NCI-H146 (cell line): ENCODE data around the gene PTGDR2.

Source experiments
- DNase-seq: peaks from one replicate; lab custom pipeline; 2025; lab: John Stamatoyannopoulos, UW

Gene PTGDR2

DNA sequence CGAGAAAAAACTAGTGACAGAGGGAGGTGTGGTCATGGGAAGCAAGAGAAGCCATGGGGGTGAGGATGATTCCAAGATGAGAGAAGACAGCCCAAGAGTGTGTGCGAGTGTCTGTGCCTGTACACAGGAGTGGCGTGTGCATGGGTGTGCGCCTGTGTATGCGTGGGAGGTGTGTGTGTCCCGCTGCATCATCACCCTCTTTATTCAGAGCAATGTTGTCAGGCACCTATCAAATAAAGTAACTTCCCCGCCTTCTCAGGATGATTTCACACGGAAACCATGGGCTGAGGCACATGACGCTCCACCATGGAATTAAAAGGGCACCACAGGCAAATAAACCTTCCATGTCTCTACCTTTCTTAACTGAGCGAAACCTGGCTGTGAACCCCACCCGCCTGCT lies 46.1 kb downstream of the PTGDR2 start:
- DNase-seq = no peak

DNA sequence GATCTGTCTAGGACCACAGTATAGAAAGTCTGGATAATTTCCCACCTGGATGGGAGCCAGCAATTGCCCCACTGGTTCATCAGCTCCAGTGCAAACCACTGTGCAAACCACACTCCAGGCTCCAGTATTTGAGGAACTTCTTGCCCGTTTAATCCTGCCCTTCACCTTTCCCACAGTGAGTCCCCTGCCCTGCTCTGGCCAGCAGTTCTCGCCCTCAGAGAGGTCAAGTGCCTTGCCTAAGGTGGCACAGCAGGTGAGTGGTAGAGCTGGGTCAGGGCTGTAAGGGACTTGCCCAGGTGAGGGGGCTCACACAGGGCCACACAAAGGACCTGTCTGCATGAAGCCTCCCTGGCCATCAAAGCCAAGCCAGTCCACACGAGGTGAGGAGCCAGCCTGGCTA lies 46.5 kb downstream of the PTGDR2 start:
- DNase-seq = no peak

DNA sequence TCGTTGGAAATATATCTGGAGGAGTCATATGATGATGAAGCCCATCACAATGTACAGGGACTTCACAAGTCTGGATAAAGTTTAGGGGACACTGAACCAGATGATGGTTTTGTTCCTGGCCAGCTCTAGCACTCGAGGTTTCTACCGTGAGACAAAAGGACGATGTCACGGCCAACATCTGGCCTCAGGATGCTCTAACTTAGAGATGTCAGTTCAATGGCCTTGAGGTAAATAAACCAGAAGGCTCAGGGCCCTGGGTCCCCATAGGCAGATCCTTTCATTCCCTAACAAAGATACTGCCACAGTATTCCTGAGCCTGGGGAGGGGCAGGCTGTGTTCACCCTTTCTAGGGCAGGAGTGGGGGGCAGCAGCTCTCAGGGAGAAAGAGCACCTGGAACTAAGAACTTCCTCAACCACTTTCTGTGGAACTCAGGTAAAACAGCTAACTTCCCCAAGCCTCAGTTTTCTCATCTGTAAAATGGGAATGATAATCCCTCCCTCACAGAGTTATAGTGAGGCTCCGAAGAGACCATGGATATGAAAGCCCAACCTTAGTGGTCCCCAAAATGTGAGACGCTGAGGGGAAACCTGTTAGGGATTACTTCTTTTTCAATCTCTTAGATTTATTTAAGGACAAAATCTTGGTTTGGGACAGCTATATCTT lies 52.3 kb downstream of the PTGDR2 start:
- DNase-seq = no peak

DNA sequence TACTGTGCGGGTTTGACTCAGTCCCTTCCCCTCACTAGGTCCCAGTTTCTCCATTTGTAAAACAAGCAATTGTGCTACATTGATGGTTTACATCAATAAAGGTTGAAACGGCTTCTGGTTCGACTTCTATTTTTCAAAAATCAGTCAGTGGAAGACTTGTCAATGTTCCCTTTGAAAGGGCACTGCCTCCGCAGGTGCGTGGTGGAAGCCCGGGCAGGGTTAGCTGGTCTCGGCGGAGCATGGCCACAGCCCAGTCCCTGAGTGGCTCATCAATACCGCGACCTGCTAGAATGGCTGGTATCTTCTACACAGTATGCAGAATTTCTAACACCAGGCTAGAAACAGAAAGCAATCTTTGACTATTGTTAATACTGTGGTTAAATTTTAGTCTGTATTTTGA lies 54.6 kb downstream of the PTGDR2 start:
- no peak for DNase-seq
